H9 (cell line): Measurements from ENCODE around the gene C10orf62. TPM values are rescaled to one million over a fixed set of nuclear protein-coding genes. Genes with fewer than 3 reads are reported as not detected.
A peak's percentile ranks its signal among the peaks of the same experiment; 100 is the strongest.

Experiments
- DNase-seq: peaks from one replicate; pipeline ENCODE4 v3.0.0-alpha.2; 2017
- H2AFZ ChIP-seq: one replicate; pipeline ENCODE4 v1.6.1; 2013; ENCODE audit warnings: mild to moderate bottlenecking, low read length, control low read depth, moderate library complexity
- H2AK5ac ChIP-seq: 2 replicates; pipeline ENCODE4 v1.6.1; 2013; ENCODE audit warnings: low read length, control low read depth, mixed read lengths; ENCODE audit not compliant: insufficient read length
- H2BK120ac ChIP-seq: one replicate; pipeline ENCODE4 v1.6.1; 2013; ENCODE audit warnings: low read depth, mild to moderate bottlenecking, low read length, control low read depth, inconsistent platforms; ENCODE audit not compliant: poor library complexity, severe bottlenecking
- H2BK12ac ChIP-seq: 2 replicates; pipeline ENCODE4 v1.6.1; 2013; ENCODE audit warnings: low read length, control low read depth, mixed read lengths, low read depth; ENCODE audit not compliant: insufficient read length
- H2BK15ac ChIP-seq: 2 replicates; pipeline ENCODE4 v1.6.1; 2013; ENCODE audit warnings: low read depth, low read length, control low read depth
- H2BK20ac ChIP-seq: one replicate; pipeline ENCODE4 v1.6.1; 2013; ENCODE audit warnings: low read depth, mild to moderate bottlenecking, low read length, control low read depth, inconsistent platforms; ENCODE audit not compliant: poor library complexity, severe bottlenecking
- H2BK5ac ChIP-seq: 2 replicates; pipeline ENCODE4 v1.6.1; 2013; ENCODE audit warnings: low read length, control low read depth, mixed read lengths; ENCODE audit not compliant: insufficient read length
- H3K14ac ChIP-seq: 2 replicates; pipeline ENCODE4 v1.6.1; 2013; ENCODE audit warnings: low read length, control low read depth; ENCODE audit not compliant: insufficient read depth
- H3K18ac ChIP-seq: 2 replicates; pipeline ENCODE4 v1.6.1; 2013; ENCODE audit warnings: low read depth, mild to moderate bottlenecking, mixed read lengths, low read length, control low read depth; ENCODE audit not compliant: insufficient read length
- H3K23ac ChIP-seq: 2 replicates; pipeline ENCODE4 v1.6.1; 2013; ENCODE audit warnings: low read length, control low read depth, mixed read lengths, low read depth; ENCODE audit not compliant: insufficient read length
- H3K23me2 ChIP-seq: 2 replicates; pipeline ENCODE4 v1.6.1; 2013; ENCODE audit warnings: low read depth, mild to moderate bottlenecking, mixed read lengths, low read length, control low read depth; ENCODE audit not compliant: insufficient read length, poor library complexity, severe bottlenecking
- H3K27ac ChIP-seq: 2 replicates; pipeline ENCODE4 v1.5.1; 2013; ENCODE audit warnings: low read length, control low read depth, mixed read lengths, low read depth; ENCODE audit not compliant: insufficient read length
- H3K27me3 ChIP-seq: 2 replicates; pipeline ENCODE4 v1.6.1; 2013; ENCODE audit warnings: low read length, control low read depth, inconsistent platforms; ENCODE audit not compliant: insufficient read depth
- H3K4ac ChIP-seq: 2 replicates; pipeline ENCODE4 v1.6.1; 2013; ENCODE audit warnings: low read depth, mild to moderate bottlenecking, control low read depth, inconsistent platforms, low read length, moderate library complexity
- H3K4me1 ChIP-seq: 2 replicates; pipeline ENCODE4 v1.6.1; 2013; ENCODE audit warnings: low read length, control low read depth, inconsistent platforms; ENCODE audit not compliant: insufficient read depth
- H3K4me2 ChIP-seq: 2 replicates; pipeline ENCODE4 v1.6.1; 2013; ENCODE audit warnings: low read length, control low read depth, mixed read lengths; ENCODE audit not compliant: insufficient read length, insufficient read depth
- H3K56ac ChIP-seq: 2 replicates; pipeline ENCODE4 v1.6.1; 2013; ENCODE audit warnings: low read depth, mild to moderate bottlenecking, mixed read lengths, low read length, control low read depth; ENCODE audit not compliant: insufficient read length
- H3K79me1 ChIP-seq: 2 replicates; pipeline ENCODE4 v1.6.1; 2013; ENCODE audit warnings: low read depth, mild to moderate bottlenecking, moderate library complexity, low read length, control low read depth, inconsistent platforms; ENCODE audit not compliant: insufficient read depth, poor library complexity, severe bottlenecking
- H3K79me2 ChIP-seq: 2 replicates; pipeline ENCODE4 v1.6.1; 2013; ENCODE audit warnings: low read length, control low read depth, inconsistent platforms; ENCODE audit not compliant: insufficient read depth
- H3K9ac ChIP-seq: 2 replicates; pipeline ENCODE4 v1.6.1; 2013; ENCODE audit warnings: low read length, control low read depth, mixed read lengths; ENCODE audit not compliant: insufficient read length; ENCODE audit errors: extremely low read depth
- H3K9me3 ChIP-seq: one replicate; pipeline ENCODE4 v1.6.1; 2013; ENCODE audit warnings: low read depth, low read length, inconsistent platforms; ENCODE audit not compliant: control insufficient read depth
- H3T11ph ChIP-seq: one replicate; pipeline ENCODE4 v1.6.1; 2013; ENCODE audit warnings: mild to moderate bottlenecking, low read length, control low read depth, inconsistent platforms
- H4K20me1 ChIP-seq: one replicate; pipeline ENCODE4 v1.6.1; 2013; ENCODE audit not compliant: control insufficient read depth, insufficient read length, insufficient read depth
- H4K5ac ChIP-seq: 2 replicates; pipeline ENCODE4 v1.6.1; 2013; ENCODE audit warnings: low read depth, mild to moderate bottlenecking, mixed read lengths, low read length, control low read depth; ENCODE audit not compliant: insufficient read length
- H4K8ac ChIP-seq: replicated peaks from 2 replicates; pipeline ENCODE4 v1.6.1; 2013; ENCODE audit warnings: low read length, control low read depth, mixed read lengths, low read depth; ENCODE audit not compliant: insufficient read length
- H4K91ac ChIP-seq: 2 replicates; pipeline ENCODE4 v1.6.1; 2013; ENCODE audit warnings: low read depth, mild to moderate bottlenecking, moderate library complexity, mixed read lengths, low read length, control low read depth; ENCODE audit not compliant: insufficient read length
- H3K27ac Mint-ChIP-seq, 3 experiments: 2 replicates in 2 of 3; 3 replicates in 1 of 3; pipeline ENCODE4 v1.8.0; 2020 to 2021; ENCODE audit warnings: mixed read lengths in 3 of 3, mild to moderate bottlenecking in 1 of 3, moderate library complexity in 1 of 3
- H3K27me3 Mint-ChIP-seq: 2 replicates; pipeline ENCODE4 v1.8.0; 2021; ENCODE audit warnings: low read depth, mild to moderate bottlenecking, moderate library complexity, mixed read lengths
- H3K36me3 Mint-ChIP-seq, 3 experiments: 2 replicates in 2 of 3; 3 replicates in 1 of 3; pipeline ENCODE4 v1.8.0; 2020 to 2021; ENCODE audit warnings: low read depth in 3 of 3, mixed read lengths in 3 of 3; ENCODE audit not compliant: insufficient read depth in 1 of 3
- H3K4me1 Mint-ChIP-seq, 2 experiments: 2 replicates each; pipeline ENCODE4 v1.8.0; 2020; ENCODE audit warnings: mixed read lengths in 2 of 2
- H3K4me3 Mint-ChIP-seq, 2 experiments: 2 replicates in 1 of 2; 3 replicates in 1 of 2; pipeline ENCODE4 v1.8.0; 2020 to 2021; ENCODE audit warnings: mild to moderate bottlenecking in 2 of 2, mixed read lengths in 2 of 2, moderate library complexity in 1 of 2
- H3K9me3 Mint-ChIP-seq, 2 experiments: 2 replicates in 1 of 2; 3 replicates in 1 of 2; pipeline ENCODE4 v1.8.0; 2020; ENCODE audit warnings: mild to moderate bottlenecking in 2 of 2, mixed read lengths in 2 of 2, moderate library complexity in 1 of 2
- CTCF ChIP-seq: fragments of 200-600 bp; sonication (generic); conservative IDR thresholded peaks from 3 replicates; pipeline ENCODE4 v1.8.0; 2021; ENCODE audit warnings: antibody characterized with exemption, mild to moderate bottlenecking
- WGBS: extraction: QIAGEN DNeasy Blood & Tissue Kit; methylation state at CpG from one replicate; pipeline ENCODE4 v1.1.7; 2013; ENCODE audit warnings: missing lambda C conversion rate, low lambda C conversion rate, mixed read lengths; ENCODE audit not compliant: insufficient read length; ENCODE audit errors: extremely low coverage; 5-methylcytosine and 5-hydroxymethylcytosine counted together
- total RNA-seq: library from RNA; stranded (reverse); gene quantifications from 2 replicates; pipeline ENCODE4 v1.2.1, GENCODE V29; 2021

The C10orf62 gene
- total RNA-seq, 1 experiment from 2014 or later: 0.31 TPM

- Histone ChIP-seq H4K5ac (no peak overlapping the region), H3K9ac (no peak overlapping the region)
- TF ChIP-seq CTCF: no peak
Measured at GRCh38 chr10:97548828-97549455, 40.6 kb upstream of the C10orf62 start.

More at GRCh38 chr10:97548828-97549455, 40.6 kb upstream of the C10orf62 start:
- Mint-ChIP-seq H3K27me3 (no peaks in the 10 kb centered on the region), H3K36me3 (no peaks in the 10 kb centered on the region), H3K4me3 (no peak overlapping the region), H3K9me3 (no peaks in the 10 kb centered on the region), H3K4me1 (peaks cover 32 to 42% of the 10 kb centered on the region in 2 experiments), H3K27ac (peak overlapping the region; percentile 17 to 36 (median 18); a peak in 4 of 7 replicates)
- no peak overlapping the region for H3K14ac ChIP-seq
- no peaks in the 10 kb centered on the region for H3K23me2 ChIP-seq
- no peaks in the 10 kb centered on the region for H4K20me1 ChIP-seq
- no peak overlapping the region for H3K4ac ChIP-seq
- H3K23ac ChIP-seq: no peak overlapping the region
- no peak overlapping the region for H4K91ac ChIP-seq
- no peak for DNase-seq
- H3K79me1 ChIP-seq: no peaks in the 10 kb centered on the region
- H4K8ac ChIP-seq: no peak overlapping the region
- no peak overlapping the region for H2BK120ac ChIP-seq
- H3T11ph ChIP-seq: no peak overlapping the region
- no peaks in the 10 kb centered on the region for H3K27me3 ChIP-seq
- no peak overlapping the region for H3K27ac ChIP-seq
- no peak overlapping the region for H2BK20ac ChIP-seq
- peaks cover 5% of the 10 kb centered on the region; the same call in 1 of the 2 replicates for H3K4me1 ChIP-seq
- no peak overlapping the region for H2BK5ac ChIP-seq
- no peak overlapping the region for H3K18ac ChIP-seq
- no peak overlapping the region for H2AK5ac ChIP-seq
- no peaks in the 10 kb centered on the region; the same call in 1 of the 2 replicates for H3K79me2 ChIP-seq
- no peak overlapping the region for H3K56ac ChIP-seq
- H2BK12ac ChIP-seq: no peak overlapping the region
- H2AFZ ChIP-seq: no peak overlapping the region
- H2BK15ac ChIP-seq: no peak overlapping the region
- H3K4me2 ChIP-seq: no peak overlapping the region
- no CpG with 5 or more reads among the region's 13 CpGs for WGBS
- H3K9me3 ChIP-seq: no peaks in the 10 kb centered on the region
